Transverse colon (tissue), 4 donors: Measurements from ENCODE around the gene NPR3.

Source experiments
- POLR2A ChIP-seq: fragments of 450-650 bp; IDR thresholded peaks from one replicate; pipeline ENCODE4 v1.6.1; 2016; ENCODE audit warnings: antibody characterized with exemption, mild to moderate bottlenecking, moderate library complexity
- POLR2AphosphoS5 ChIP-seq, 3 donors: sonication (generic); formaldehyde crosslinking; IDR thresholded peaks; one replicate each; pipeline ENCODE4 v1.6.1; 2016; ENCODE audit warnings: antibody characterized with exemption in 3 of 3
- TF ChIP-seq, protein P1 (sequence below), 5 experiments: fragments of 200-600 bp in 3 of 5; fragments of 450-650 bp in 2 of 5; sonication (generic) in 3 of 5; IDR thresholded peaks; 1 replicate in 2 of 5; 2 replicates in 3 of 5; pipeline ENCODE4 v1.5.1; 2016 to 2017; ENCODE audit warnings: antibody characterized with exemption in 5 of 5, inconsistent platforms in 3 of 5, mild to moderate bottlenecking in 2 of 5, moderate library complexity in 1 of 5

DNA sequence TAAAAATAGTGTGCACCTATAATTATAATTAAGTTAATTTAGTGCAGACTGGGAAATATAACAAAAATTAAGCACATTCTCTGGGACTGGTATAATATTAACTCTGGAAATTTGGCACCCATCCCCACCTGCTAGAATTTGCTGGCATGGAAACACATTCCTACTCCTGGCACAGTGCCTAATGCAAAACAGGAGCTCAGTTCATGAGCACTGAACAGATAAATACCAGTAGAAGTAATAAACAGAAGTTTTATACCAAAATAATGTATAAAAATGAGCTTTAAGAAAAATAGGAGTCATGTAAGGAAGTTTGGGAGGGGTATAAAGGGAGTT, 23.7 kb upstream of the NPR3 start:
- TF ChIP-seq POLR2AphosphoS5 (IDR thresholded peaks at IDR 0.05), result no peak
- TF ChIP-seq, protein P1, sequence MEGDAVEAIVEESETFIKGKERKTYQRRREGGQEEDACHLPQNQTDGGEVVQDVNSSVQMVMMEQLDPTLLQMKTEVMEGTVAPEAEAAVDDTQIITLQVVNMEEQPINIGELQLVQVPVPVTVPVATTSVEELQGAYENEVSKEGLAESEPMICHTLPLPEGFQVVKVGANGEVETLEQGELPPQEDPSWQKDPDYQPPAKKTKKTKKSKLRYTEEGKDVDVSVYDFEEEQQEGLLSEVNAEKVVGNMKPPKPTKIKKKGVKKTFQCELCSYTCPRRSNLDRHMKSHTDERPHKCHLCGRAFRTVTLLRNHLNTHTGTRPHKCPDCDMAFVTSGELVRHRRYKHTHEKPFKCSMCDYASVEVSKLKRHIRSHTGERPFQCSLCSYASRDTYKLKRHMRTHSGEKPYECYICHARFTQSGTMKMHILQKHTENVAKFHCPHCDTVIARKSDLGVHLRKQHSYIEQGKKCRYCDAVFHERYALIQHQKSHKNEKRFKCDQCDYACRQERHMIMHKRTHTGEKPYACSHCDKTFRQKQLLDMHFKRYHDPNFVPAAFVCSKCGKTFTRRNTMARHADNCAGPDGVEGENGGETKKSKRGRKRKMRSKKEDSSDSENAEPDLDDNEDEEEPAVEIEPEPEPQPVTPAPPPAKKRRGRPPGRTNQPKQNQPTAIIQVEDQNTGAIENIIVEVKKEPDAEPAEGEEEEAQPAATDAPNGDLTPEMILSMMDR (IDR thresholded peaks at IDR 0.05), result no peak
- no peak for TF ChIP-seq POLR2A
